HUES6 (cell line): ENCODE measurements around the gene FGFR1OP2.

Experiments used
- H3K27ac ChIP-seq: 2 replicates; pipeline ENCODE4 v1.7.0; 2013; ENCODE audit warnings: low read depth, mild to moderate bottlenecking, low read length, inconsistent platforms
- H3K27me3 ChIP-seq: 2 replicates; pipeline ENCODE4 v1.6.1; 2013; ENCODE audit warnings: low read length; ENCODE audit not compliant: control insufficient read depth, insufficient read depth
- H3K36me3 ChIP-seq: 2 replicates; pipeline ENCODE4 v1.6.1; 2013; ENCODE audit warnings: low read length; ENCODE audit not compliant: control insufficient read depth, insufficient read depth
- H3K4me1 ChIP-seq: 2 replicates; pipeline ENCODE4 v1.6.1; 2013; ENCODE audit warnings: low read length; ENCODE audit not compliant: control insufficient read depth, insufficient read depth
- H3K4me3 ChIP-seq: 2 replicates; pipeline ENCODE4 v1.5.1; 2013; ENCODE audit warnings: low read depth, low read length
- H3K9ac ChIP-seq: one replicate; pipeline ENCODE4 v1.6.1; 2013; ENCODE audit warnings: mild to moderate bottlenecking, low read length
- H3K9me3 ChIP-seq: 2 replicates; pipeline ENCODE4 v1.6.1; 2013; ENCODE audit warnings: low read depth, low read length; ENCODE audit not compliant: control insufficient read depth, insufficient read depth

The FGFR1OP2 gene

GRCh38 chr12:26982866-26983265 lies 44.6 kb downstream of the FGFR1OP2 start:
- Histone ChIP-seq H3K27me3 (no peaks in the 10 kb centered on the region), H3K9ac (no peak overlapping the region), H3K27ac (no peak overlapping the region), H3K4me1 (no peaks in the 10 kb centered on the region), H3K4me3 (no peak overlapping the region), H3K9me3 (no peaks in the 10 kb centered on the region), H3K36me3 (peaks cover 54% of the 10 kb centered on the region)

GRCh38 chr12:26987634-26988424 lies 49.6 kb downstream of the FGFR1OP2 start:
- H3K9ac ChIP-seq: no peak overlapping the region
- H3K36me3 ChIP-seq: peaks cover 62% of the 10 kb centered on the region
- no peaks in the 10 kb centered on the region for H3K9me3 ChIP-seq
- no peak overlapping the region for H3K27ac ChIP-seq
- no peak overlapping the region for H3K4me3 ChIP-seq
- no peaks in the 10 kb centered on the region for H3K27me3 ChIP-seq
- no peaks in the 10 kb centered on the region for H3K4me1 ChIP-seq

GRCh38 chr12:26988703-26989102 lies 50.4 kb downstream of the FGFR1OP2 start:
- Histone ChIP-seq H3K9ac (no peak overlapping the region), H3K36me3 (peaks cover 66% of the 10 kb centered on the region), H3K9me3 (no peaks in the 10 kb centered on the region), H3K27me3 (no peaks in the 10 kb centered on the region), H3K4me1 (no peaks in the 10 kb centered on the region), H3K27ac (no peak overlapping the region), H3K4me3 (no peak overlapping the region)

GRCh38 chr12:26989873-26990272 lies 51.6 kb downstream of the FGFR1OP2 start:
- Histone ChIP-seq H3K9me3 (no peaks in the 10 kb centered on the region), H3K27me3 (no peaks in the 10 kb centered on the region), H3K36me3 (peaks cover 71% of the 10 kb centered on the region), H3K27ac (no peak overlapping the region), H3K9ac (no peak overlapping the region), H3K4me3 (no peak overlapping the region), H3K4me1 (no peaks in the 10 kb centered on the region)

GRCh38 chr12:26991826-26992225 lies 53.6 kb downstream of the FGFR1OP2 start:
- Histone ChIP-seq H3K9me3 (no peaks in the 10 kb centered on the region), H3K36me3 (peaks cover 81% of the 10 kb centered on the region)

GRCh38 chr12:26994109-26994508 lies 55.8 kb downstream of the FGFR1OP2 start:
- H3K4me3 ChIP-seq: no peak overlapping the region
- no peaks in the 10 kb centered on the region for H3K27me3 ChIP-seq
- no peaks in the 10 kb centered on the region for H3K9me3 ChIP-seq
- H3K27ac ChIP-seq: no peak overlapping the region
- no peaks in the 10 kb centered on the region for H3K4me1 ChIP-seq
- H3K9ac ChIP-seq: no peak overlapping the region
- H3K36me3 ChIP-seq: peaks cover 80% of the 10 kb centered on the region

More at GRCh38 chr12:26991826-26992225, 53.6 kb downstream of the FGFR1OP2 start:
- H3K27me3 ChIP-seq: no peaks in the 10 kb centered on the region
- H3K4me1 ChIP-seq: no peaks in the 10 kb centered on the region
- no peak overlapping the region for H3K27ac ChIP-seq
- H3K9ac ChIP-seq: no peak overlapping the region
- no peak overlapping the region for H3K4me3 ChIP-seq

- Histone ChIP-seq H3K36me3 (peaks cover 75% of the 10 kb centered on the region), H3K9me3 (no peaks in the 10 kb centered on the region), H3K4me1 (no peaks in the 10 kb centered on the region), H3K4me3 (no peak overlapping the region), H3K9ac (no peak overlapping the region), H3K27me3 (no peaks in the 10 kb centered on the region), H3K27ac (no peak overlapping the region)
These were observed 57.4 kb downstream of the FGFR1OP2 start for GRCh38 chr12:26995706-26996105.

GRCh38 chr12:26997003-26997402 lies 58.7 kb downstream of the FGFR1OP2 start:
- Histone ChIP-seq H3K4me1 (no peaks in the 10 kb centered on the region), H3K9me3 (no peaks in the 10 kb centered on the region), H3K27ac (no peak overlapping the region), H3K36me3 (peaks cover 69% of the 10 kb centered on the region), H3K27me3 (no peaks in the 10 kb centered on the region), H3K9ac (no peak overlapping the region), H3K4me3 (no peak overlapping the region)

GRCh38 chr12:27000961-27001360 lies 62.7 kb downstream of the FGFR1OP2 start:
- no peak overlapping the region for H3K27ac ChIP-seq
- no peaks in the 10 kb centered on the region for H3K27me3 ChIP-seq
- peaks cover 36% of the 10 kb centered on the region for H3K36me3 ChIP-seq
- H3K4me1 ChIP-seq: peaks cover 8% of the 10 kb centered on the region; the same call in 1 of the 2 replicates
- no peaks in the 10 kb centered on the region for H3K9me3 ChIP-seq
- H3K4me3 ChIP-seq: no peak overlapping the region
- H3K9ac ChIP-seq: no peak overlapping the region

- peaks cover 30% of the 10 kb centered on the region for H3K36me3 ChIP-seq
- no peaks in the 10 kb centered on the region for H3K9me3 ChIP-seq
- no peak overlapping the region for H3K9ac ChIP-seq
- H3K4me1 ChIP-seq: peaks cover 8% of the 10 kb centered on the region; the same call in 1 of the 2 replicates
- no peaks in the 10 kb centered on the region for H3K27me3 ChIP-seq
- H3K4me3 ChIP-seq: no peak overlapping the region
- H3K27ac ChIP-seq: no peak overlapping the region
These were observed 63.4 kb downstream of the FGFR1OP2 start for GRCh38 chr12:27001663-27002062.

- Histone ChIP-seq H3K27ac (no peak overlapping the region), H3K4me3 (no peak overlapping the region), H3K27me3 (no peaks in the 10 kb centered on the region), H3K36me3 (peaks cover 25% of the 10 kb centered on the region), H3K4me1 (peaks cover 8% of the 10 kb centered on the region; the same call in 1 of the 2 replicates), H3K9ac (no peak overlapping the region), H3K9me3 (no peaks in the 10 kb centered on the region)
These were observed 63.9 kb downstream of the FGFR1OP2 start for GRCh38 chr12:27002141-27002540.
